Neural cell (in vitro differentiated cells): ENCODE results near the gene MAML2.
A peak's percentile ranks its signal among the peaks of the same experiment; 100 is the strongest.

Experiments used
- CTCF ChIP-seq: fragments of 450-650 bp; IDR thresholded peaks from 2 replicates; pipeline ENCODE4 v1.5.1; 2014; ENCODE audit warnings: antibody characterized with exemption, mild to moderate bottlenecking, moderate library complexity; ENCODE audit not compliant: poor library complexity, severe bottlenecking
- POLR2AphosphoS5 ChIP-seq: IDR thresholded peaks from 2 replicates; pipeline ENCODE4 v1.6.1; 2012
- RAD21 ChIP-seq: fragments of 450-650 bp; conservative IDR thresholded peaks from 2 replicates; pipeline ENCODE4 v1.6.1; 2014; ENCODE audit warnings: antibody characterized with exemption, mild to moderate bottlenecking, moderate library complexity
- SMC3 ChIP-seq: fragments of 450-650 bp; conservative IDR thresholded peaks from 2 replicates; pipeline ENCODE4 v1.6.1; 2014; ENCODE audit warnings: antibody characterized with exemption, mild to moderate bottlenecking, moderate library complexity; ENCODE audit not compliant: poor library complexity

- TF ChIP-seq CTCF: peak; percentile 90
- no peak for TF ChIP-seq POLR2AphosphoS5
- TF ChIP-seq SMC3: peak; percentile 90
- peak; percentile 91 for TF ChIP-seq RAD21
Observed at GRCh38 chr11:96342961-96343711, at the start of gene MAML2.
